HEK293 (cell line): ENCODE data around the gene DNAAF5.

Experiments
- ATF2 ChIP-seq: fragments of 450-650 bp; formaldehyde crosslinking; IDR thresholded peaks from 2 replicates; pipeline ENCODE4 v1.5.1; 2016; ENCODE audit warnings: missing biosample characterization, missing genetic modification characterization, low read depth
- CTCF ChIP-seq: fragments of 450-650 bp; formaldehyde crosslinking; IDR thresholded peaks from 2 replicates; pipeline ENCODE4 v1.5.1; 2016; ENCODE audit warnings: missing biosample characterization, missing genetic modification characterization
- HOXC10 ChIP-seq: sonication (generic); formaldehyde crosslinking; IDR thresholded peaks from 2 replicates; pipeline ENCODE4 v1.8.1; 2023; ENCODE audit warnings: mild to moderate bottlenecking, missing genetic modification reagents
- REST ChIP-seq: fragments of 450-650 bp; formaldehyde crosslinking; IDR thresholded peaks from 2 replicates; pipeline ENCODE4 v1.5.1; 2016; ENCODE audit warnings: missing biosample characterization, missing genetic modification characterization
- ZNF174 ChIP-seq: fragments of 450-650 bp; formaldehyde crosslinking; IDR thresholded peaks from 2 replicates; pipeline ENCODE4 v1.5.0; 2017; ENCODE audit warnings: missing biosample characterization, mild to moderate bottlenecking, missing genetic modification characterization
- ZNF311 ChIP-seq: fragments of 450-650 bp; formaldehyde crosslinking; IDR thresholded peaks from 2 replicates; pipeline ENCODE4 v1.5.1; 2017; ENCODE audit warnings: missing biosample characterization, missing genetic modification characterization, borderline replicate concordance
- ZNF561 ChIP-seq: fragments of 450-650 bp; IDR thresholded peaks from 2 replicates; pipeline ENCODE4 v1.5.1; 2018; ENCODE audit warnings: missing biosample characterization, missing genetic modification characterization, borderline replicate concordance
- ZNF585B ChIP-seq: fragments of 450-650 bp; formaldehyde crosslinking; IDR thresholded peaks from 2 replicates; pipeline ENCODE4 v1.5.1; 2016; ENCODE audit warnings: missing biosample characterization, missing genetic modification characterization
- ZNF639 ChIP-seq: fragments of 450-650 bp; formaldehyde crosslinking; IDR thresholded peaks from 2 replicates; pipeline ENCODE4 v1.5.1; 2016; ENCODE audit warnings: missing biosample characterization, missing genetic modification characterization
- ZNF670 ChIP-seq: fragments of 450-650 bp; formaldehyde crosslinking; IDR thresholded peaks from 2 replicates; pipeline ENCODE4 v1.5.1; 2016; ENCODE audit warnings: missing biosample characterization, missing genetic modification characterization, low read depth
- ZNF785 ChIP-seq: fragments of 450-650 bp; formaldehyde crosslinking; IDR thresholded peaks from 2 replicates; pipeline ENCODE4 v1.5.1; 2016; ENCODE audit warnings: missing biosample characterization, missing genetic modification characterization

GRCh38 chr7:833601-834258 lies 107.2 kb downstream of the DNAAF5 start:
- TF ChIP-seq ZNF311 (tag by site-specific recombination) (no peak), ZNF174 (tag by site-specific recombination) (no peak), REST (tag by site-specific recombination) (no peak), HOXC10 (CRISPR knock-in tag) (no peak), ZNF561 (tag by site-specific recombination) (no peak), CTCF (tag by site-specific recombination) (no peak), ZNF785 (tag by site-specific recombination) (no peak), ATF2 (tag by site-specific recombination) (no peak), ZNF670 (tag by site-specific recombination) (no peak), ZNF639 (tag by site-specific recombination) (no peak), ZNF585B (no peak)
